HG02885 (cell line): ENCODE measurements around the gene CPA1.
A peak's percentile ranks its signal among the peaks of the same experiment; 100 is the strongest.

Experiments
- ATAC-seq: cut with Tn5 transposase; IDR thresholded peaks from one replicate; pipeline ENCODE4 v1.9.1; 2021; ENCODE audit warnings: mild to moderate bottlenecking; ENCODE audit not compliant: unreplicated experiment, poor library complexity

CPA1 gene

DNA sequence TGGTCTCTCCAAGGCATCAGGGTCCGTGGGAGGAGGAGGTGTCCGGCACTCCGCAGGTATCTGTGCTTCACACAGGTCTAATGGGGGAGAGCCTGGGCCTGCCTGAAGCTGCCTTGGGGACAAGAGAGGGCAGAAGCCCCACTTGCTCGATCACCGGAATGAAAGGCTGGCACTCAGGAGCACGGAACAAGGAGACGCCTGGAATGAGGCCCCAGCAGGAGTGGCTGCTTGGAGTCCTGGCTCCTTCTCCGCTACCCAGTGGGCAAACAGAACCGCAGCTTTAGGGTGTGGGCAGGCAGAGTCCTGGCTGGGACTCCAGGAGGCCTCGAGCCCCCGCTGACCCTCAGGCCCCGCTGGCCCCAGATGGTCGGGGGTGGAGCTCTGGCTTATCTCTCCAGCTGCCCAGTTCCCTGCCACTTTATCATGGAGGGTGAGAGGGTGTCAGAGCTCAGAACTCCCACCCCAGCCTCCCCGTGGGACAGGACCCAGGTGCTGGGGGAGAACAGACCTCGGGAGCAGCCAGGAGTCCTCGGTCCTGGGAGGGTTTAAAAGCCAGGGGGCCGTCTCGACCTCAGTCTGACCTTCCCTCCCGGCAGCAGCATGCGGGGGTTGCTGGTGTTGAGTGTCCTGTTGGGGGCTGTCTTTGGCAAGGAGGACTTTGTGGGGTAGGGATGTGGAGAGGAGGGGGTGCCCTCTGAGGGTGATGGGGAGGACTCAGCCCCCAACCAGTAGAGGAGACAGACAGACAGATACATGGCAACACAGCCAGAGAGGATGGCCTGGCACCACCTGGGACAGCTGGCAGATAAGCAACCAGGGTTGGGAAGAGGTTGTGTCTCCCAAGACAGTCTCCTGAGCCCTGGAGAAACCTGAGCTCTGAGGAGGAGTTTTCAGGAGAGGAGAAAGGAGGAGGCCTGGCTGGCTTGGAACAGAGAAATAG lies at the start of gene CPA1:
Gene CPA1, plus strand, starts transcription at position 574 of the 940 bp plus-strand sequence. Its CDS starts 27 bp downstream, at position 601.
- ATAC-seq: no peak

DNA sequence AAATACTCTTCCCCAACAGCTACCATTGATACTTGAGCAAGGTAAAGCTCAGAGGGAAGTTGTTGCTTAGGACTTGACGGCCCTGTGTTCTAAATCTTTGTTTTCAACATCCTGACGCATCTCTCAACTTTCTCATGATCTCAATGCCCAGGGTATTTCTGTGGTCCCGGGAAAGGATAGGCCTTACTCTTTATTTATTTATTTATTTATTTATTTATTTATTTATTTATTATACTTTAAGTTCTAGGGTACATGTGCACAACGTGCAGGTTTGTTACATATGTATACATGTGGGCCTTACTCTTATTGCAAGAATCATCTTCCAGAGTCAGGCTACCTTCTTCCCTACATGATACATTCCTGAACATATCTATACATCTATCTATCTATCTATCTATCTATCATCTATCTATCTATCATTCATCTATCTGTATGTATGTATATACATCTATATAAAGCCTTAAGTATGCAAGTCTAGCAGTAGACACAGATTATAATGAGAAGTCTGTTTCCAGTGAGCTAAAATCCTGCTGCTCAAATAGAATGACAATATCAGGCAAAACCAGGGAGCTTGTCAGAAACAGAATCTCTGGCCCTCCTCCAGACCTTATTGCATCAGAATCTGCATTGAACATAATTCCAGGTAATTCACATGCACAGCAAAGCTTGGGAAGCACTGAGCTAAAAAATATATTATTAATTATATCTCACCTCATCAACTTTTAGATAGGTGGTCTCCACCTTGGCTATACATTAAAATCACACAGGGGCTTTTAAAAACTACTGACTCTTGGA lies 47.8 kb upstream of the CPA1 start:
- no peak for ATAC-seq

DNA sequence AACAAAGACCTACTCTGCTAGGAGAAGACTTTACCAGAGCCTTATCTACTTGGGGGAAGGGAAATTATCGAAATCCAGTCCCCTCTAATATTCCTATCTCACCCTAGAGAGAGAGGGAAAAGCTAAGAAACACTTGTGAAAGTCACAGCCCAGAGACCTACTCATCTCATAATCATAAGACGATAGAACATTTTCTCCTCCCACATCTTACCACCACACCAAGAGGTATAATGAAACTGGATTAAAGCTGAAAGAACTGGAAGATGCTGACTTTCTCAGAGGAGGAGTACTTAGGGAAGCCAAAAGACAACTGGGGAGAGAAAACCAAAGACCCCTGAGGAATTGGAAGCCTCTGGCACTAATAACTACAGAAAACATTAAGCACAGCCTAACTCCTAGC lies 46.5 kb upstream of the CPA1 start:
- no peak for ATAC-seq

DNA sequence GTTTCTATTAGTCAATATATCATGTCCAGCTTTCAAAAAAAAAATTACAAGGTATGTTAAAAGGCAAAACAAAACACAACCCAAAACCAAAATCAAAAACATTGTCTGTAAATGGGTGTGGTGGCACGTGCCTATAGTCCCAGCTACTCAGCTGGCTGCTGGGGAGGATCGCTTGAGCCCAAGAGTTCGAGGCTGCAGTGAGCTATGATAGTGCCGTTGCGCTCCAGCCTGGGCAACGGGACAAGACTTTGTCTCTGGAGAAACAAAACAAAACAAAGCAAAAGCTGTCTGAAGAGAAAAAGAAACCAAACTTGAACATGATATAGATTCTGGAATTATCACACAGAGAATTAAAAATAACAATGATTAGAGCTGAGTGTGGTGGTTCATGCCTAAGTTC lies 46.0 kb upstream of the CPA1 start:
- no peak for ATAC-seq

DNA sequence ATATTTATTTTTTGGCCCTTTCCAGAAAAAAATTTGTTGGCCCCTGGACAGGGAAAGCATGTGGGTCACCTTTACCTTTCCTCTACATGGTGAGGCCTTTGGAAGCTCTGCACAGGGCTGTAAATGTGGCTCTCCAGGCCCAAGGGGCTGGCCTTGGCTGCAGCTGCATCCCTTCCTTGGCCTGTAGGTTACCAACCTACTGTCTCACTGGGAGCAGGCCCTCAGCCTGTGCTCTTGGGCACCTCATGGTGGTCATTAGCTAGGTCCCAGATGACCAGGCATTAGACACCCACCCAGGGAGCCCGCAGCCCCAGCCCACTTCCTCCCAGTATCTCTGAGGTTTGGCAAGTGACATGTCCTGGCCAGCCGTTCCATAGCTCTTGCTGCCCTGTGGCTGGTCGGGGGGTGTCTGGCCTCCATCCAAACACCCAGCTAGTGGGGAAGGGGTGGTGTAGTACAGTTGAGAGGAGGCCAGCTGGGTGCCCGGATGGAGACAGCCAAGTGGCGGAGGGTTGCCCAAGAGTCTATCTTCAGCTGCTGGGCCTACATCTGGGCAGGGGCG lies 42.8 kb upstream of the CPA1 start:
- no peak for ATAC-seq

DNA sequence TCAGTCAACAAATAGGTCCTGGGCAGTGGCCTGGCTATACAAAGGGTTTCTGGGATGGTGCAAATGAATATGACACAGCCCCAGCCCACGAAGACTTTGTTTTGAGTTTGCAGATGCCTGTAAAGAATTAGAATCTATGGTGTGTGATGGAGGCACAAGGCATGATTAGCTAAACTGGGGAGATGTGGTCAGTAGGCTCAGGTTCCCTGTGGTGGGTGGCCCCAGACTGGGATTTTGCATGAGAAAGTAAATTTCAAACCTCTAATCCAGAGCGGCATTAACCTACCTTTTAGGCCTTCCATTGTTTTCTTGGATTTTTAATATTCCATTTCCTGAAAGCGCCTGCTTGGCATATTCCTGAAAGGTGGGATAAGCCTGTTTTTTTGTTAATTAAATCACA lies 42.1 kb upstream of the CPA1 start:
- no peak for ATAC-seq

DNA sequence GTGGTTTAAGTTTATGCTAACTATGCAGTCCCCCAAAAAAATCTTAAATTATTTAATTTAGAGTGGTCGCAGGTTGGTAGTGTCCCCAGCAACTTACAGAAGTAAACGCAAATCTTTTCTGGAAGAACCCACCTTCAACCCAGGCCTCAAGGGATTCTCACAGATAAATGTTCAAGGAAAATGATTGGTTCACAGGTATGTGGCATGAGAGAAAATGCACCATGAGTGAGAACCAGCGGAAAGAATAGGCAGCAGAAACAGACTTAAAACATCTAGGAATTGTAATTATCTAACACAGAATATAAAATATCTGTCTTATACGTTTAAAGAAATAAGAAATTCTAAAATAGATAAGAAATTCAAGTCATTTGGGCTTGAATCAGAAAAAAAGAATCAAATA lies 38.4 kb upstream of the CPA1 start:
- no peak for ATAC-seq

DNA sequence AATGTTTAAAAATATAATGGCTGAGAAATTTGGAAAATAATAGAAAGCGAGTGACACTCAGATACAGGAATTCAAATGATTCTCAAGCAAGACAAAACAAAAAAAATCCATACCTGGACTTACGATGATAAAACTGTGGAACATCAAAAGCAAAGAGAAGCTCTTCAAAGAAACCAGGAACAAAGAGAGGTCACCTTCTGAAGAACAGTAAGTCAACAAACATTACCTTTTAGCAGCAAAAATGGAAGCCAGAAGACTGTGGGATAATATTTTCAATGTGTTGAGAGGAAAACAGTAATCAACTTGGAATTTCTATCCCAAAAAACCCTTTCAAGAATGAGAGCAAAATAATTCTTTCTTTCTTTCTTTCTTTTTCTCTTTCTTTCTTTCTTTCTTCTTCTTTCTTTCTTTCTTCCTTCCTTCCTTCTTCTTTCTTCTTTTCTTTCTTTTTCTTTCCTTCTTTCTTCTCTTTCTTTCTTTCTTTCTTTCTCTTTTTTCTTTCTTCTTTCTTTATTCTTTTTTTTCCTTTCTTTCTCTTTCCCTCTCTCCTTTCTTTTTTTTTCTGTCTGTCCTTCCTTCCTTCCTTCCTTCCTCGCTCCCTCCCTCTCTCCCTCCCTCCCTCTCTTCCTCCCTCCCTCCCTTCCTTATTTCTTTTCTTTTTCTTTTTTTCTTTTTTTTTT lies 37.5 kb upstream of the CPA1 start:
- ATAC-seq: no peak

DNA sequence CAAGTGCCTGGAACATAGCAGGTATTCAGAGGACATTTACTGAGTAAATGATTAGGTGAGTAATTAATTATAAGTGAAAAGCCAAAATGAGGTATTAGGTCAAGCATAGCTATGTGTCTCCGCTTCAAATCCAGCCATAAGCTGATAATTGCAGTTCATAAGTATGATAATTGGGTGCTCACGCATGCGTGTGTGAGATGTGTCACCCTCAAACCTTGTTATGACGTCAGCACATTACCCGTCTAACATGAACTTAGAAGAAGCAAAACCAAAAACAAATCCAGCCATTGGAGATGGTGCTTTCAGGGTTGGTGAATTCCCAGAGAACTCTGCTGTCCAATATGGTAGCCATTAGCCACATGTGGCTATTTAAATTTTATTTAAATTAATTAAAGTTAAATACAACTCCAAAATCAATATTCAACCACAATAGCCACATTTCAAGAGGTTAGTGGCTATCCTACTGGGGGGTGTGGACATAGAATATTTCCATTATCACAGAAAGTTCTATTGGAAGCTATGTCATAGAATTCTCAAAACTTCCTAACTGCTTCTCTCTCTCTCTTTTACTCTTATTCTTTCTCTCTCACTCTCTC lies 35.9 kb upstream of the CPA1 start, which contains the start of gene CPA5:
Gene CPA5, plus strand, starts transcription at position 546 of the 596 bp plus-strand sequence. CDS start 1,670 bp downstream, outside the sequence.
- no peak for ATAC-seq

DNA sequence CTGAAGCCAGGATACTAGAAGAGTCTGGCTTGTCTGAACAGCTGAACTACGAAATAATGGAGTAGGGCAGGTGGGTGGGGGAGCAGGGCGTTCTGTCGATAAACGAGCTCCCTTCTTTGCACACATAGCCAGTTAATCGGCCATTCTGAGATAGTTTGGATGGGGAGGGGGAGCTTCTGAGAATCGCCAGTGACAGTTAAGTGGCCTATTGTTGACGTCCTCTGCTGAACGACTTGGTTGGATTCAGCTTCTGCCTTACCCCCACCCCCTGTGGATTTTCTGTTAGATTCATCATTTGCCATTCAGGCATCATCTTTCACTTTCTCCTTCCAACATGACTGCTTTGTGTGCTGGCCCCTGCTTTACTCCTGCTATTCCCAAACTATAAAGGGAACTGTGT lies 35.2 kb upstream of the CPA1 start:
- ATAC-seq: no peak

DNA sequence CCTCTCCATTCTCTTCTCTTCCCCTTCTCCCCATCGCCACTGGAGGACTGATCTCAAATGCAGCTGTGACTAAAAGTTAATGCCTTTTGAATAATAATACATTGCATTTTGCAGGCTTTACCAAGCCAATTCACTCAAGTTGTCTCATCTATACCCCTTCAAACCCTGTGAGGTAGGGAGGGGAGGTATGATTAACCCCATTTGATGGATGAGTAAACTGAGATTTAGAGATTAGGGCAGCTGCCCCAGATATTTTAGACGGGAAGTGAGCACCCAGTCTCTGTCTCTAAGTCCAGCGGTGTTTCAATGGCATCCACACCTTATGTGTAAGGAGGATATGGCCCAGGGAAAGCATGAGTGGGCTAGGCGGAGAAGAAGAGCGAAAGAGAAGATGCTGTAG lies 34.6 kb upstream of the CPA1 start:
- ATAC-seq: no peak

DNA sequence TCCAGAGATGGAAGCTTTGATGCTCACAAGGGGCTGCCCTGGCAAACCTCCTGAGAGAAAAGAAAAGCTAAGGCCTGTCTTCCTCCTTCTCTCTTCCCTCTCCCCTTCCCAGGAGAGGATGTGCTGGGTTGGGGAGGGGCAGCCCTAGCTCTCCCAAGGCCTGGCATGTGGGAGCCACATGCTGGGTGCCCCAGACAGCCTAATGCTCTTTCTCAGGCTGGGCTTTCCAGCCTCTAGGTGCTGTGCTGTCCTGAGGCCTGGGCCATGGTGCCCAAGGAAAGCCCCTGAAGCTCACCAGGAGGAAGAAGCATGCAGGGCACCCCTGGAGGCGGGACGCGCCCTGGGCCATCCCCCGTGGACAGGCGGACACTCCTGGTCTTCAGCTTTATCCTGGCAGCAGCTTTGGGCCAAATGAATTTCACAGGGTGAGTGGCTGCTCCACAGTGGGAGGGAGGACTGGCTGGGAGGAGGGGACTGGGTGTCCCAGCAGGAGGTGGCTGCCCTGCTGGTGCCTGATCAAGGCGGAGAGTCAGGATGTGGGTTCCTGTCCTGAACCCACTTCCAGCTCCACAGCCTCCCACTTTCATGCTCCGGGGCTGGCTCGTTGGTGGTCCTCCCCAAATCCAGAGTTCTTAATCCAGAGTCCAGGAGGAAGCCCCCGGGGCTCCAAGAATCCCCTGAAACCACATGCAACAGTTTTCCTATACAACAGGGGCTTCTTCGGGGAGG lies 34.0 kb upstream of the CPA1 start:
- ATAC-seq: no peak

DNA sequence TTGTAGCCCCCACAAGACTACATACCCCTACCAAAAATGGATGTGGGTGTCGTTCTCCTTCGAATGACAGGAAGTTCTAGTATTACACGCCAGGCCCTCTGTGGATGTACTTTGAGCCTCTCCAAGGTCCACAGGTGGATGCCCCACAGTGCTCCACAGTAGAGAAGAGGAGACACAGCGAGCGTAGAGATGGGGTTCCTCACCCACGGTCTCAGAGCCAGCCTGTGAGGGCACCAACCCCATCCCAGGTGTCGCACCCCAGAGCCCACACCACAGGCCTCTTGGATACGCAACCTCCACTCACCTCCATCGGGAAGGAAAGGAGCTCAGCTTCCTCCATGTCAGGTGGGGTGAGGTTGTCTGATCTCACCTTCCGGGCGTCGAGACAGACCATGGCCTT lies 33.4 kb upstream of the CPA1 start:
- ATAC-seq: no peak

DNA sequence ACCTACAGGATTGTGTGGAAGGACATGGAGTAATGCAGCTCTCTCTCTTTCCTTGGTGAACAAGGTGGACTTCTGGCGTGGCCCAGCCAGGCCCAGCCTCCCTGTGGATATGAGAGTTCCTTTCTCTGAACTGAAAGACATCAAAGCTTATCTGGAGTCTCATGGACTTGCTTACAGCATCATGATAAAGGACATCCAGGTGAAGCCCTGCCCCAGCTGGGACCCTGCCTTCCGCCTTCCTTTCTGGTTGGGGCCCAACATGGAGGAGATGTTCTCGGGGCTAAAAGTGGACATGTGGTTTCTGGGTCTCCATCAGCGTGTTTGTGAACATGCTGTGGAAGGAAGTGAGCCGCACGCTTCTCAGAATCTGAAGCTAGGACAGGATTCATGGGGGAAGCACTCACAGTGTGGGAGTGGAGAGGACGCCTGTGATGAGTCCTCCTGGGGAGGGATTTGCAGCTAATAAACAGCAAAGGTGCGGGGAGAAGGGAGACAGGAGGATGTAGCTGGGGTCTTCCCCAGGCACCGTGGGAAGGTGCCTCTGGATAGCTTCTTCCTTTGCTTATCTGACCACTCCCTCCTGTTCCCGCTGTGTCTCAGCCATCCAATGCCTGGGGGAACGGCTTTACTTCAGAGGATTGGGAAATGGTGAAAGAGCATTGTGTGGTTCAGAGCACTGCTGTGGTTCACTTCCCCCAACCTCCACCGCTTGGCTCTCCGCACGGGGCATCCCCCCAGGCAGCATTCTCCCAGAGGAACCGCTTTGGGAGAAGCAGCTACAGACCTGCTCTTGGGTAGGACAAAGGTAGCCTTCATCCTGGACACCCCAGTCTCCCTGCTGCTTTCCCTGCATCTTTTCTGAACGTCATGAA lies 30.1 kb upstream of the CPA1 start:
- no peak for ATAC-seq

DNA sequence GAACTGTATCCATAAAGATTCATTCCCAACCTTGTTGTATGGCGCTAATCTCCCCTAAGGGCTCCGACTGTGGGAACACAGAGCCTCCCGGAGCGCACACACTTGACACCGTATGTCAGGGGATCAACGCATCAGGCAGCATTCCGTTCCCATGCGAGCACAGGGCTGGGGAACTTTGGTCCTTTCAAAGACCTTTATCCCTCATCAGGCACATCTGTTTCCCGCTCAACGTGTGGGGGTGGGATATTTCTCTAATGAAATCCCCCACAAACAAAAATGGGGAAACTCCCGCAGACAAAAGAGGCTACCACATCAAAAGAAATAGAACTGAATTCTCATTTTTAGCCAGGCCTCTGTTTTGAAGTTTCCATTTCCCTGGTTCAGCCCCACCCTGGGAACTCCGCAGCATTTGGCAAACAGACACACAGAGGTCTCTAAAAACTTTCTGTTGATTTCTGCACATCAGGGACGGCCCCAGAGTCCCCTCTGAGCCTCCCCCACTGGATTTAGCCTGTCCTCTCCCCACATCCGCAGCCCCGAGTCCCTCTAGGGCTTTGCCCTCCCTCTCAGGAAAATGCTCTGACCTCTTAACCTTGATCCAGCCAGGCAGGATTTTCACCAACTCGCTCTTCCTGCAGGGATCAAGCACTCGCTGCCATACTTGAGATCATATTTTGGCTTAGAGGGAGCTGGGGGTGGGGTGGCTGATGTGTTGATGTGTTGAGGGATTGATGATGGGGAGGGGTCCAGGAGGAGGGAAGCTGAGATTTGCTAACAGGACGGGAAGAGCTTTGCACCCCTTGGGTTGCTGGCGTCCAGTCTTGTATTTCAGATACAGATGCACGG lies 29.1 kb upstream of the CPA1 start:
- ATAC-seq: peak; percentile 59

DNA sequence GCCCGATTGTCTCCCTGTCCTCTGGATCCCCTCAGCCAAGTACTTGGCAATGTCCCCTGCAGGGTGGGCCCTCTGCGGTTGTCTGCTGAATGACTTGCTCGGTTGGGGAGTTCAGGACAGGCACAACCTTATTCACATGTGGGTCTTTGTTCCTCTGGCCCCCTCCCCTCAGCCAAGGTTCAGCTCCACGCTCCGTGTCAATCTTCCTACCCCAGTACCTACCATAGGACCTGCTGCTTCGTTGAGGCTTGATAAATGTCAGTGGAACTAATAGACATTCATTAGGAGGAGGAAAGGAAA lies 28.6 kb upstream of the CPA1 start:
- no peak for ATAC-seq

DNA sequence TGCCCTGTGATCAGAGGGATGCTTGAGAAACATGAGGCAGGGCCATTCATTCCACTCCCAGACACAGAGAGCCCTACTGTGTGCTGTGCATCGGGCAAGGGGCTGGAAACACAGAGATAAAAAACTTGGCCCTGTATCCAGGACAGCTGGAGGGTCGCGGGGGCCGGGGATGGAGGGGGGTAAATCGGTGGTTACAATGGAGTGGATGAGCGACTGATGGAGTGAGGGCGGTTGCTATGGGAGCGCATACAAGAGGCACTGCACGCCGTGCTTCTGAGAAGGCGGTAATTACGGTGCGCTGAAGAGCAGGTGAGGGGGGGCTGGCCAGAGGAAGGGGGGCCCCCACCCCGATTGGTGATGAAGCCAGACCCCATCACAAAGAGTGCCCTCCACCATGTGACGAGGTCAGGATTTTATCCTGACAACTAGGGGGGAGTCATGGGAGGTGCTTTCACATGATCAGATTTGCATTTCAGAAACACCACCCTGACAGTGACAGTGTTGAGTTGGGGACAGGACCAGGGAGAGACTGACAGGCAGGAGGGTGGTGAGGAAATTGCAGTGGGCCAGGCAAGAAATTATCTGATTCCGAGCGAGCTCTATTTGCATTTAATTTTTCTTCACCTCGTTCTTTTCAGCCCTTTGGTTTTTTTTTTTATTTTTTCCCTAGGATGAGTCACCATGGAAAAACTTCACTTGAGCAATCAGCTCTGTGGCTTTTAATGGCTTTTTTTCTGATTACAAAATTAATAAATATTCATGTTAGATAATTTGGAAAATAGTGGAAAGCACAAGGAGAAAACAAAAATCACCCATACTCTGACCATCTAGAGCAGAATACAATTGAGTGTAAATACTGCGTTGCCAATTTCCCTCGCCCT lies 27.9 kb upstream of the CPA1 start:
- no peak for ATAC-seq
